GM21619 (cell line): Measurements from ENCODE around the gene CCNDBP1.
"Not testable (repeated sequence)": the region's sequence is repeated elsewhere in the genome, so short reads cannot be mapped to it uniquely, and the experiment has no call there.

ENCODE experiments used
- ATAC-seq: cut with Tn5 transposase; IDR thresholded peaks from one replicate; pipeline ENCODE4 v1.9.1; 2021; ENCODE audit not compliant: unreplicated experiment

CCNDBP1 gene

DNA sequence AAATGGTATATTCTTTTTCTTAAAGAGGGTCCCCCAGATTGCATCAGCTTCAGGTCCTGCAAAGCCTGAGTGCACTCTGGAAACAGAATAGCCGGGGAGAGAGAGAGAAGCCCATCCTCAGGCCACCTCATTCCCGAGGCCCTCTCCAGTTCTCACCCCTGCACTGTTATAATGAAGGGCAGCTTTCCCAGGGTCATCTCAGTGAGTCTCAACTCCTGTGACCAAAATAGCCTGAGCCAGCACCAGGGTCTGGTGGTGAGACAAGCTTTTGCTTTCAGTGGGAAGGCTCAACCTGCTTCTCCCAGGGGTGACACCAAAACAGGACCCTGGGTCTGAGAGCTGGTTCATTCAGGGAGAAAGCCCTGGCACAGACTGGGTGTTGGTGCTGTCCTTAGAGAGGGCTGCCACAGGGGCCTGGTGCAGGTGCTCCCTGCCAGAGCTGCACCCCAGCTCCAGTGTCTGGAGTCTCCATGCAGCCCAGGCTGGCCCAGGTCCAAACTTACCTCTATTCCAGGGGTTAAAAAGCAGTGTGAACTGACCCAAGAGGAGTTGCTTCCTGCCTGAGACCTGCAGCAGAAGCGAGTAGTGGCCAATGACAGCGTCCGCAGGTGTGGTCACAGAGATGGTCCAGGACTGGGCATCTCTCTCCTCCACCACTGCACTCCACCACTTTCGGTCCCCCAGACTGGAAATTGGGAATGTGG, 29.5 kb downstream of the CCNDBP1 start:
- ATAC-seq: no peak

DNA sequence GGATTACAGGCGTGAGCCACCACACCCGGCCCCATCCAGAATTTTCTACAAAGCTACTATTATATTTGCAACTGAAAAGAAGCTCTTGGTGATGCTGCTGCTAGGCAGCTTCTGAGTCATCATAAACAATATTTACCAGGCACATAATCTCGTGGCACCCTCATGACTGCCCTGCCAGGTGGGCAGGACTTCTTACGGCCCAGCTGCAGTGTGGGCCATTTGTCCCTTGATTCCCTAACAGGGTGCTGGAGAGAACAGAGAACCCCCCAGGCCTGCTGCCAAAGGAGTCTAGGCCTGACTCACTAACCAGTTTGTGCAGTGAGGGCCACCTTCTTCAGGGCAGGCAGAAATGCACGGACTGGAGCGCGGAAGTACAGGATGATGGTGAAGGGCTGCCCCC, 30.8 kb downstream of the CCNDBP1 start:
- ATAC-seq: no peak

- no peak for ATAC-seq
Observed at GRCh38 chr15:43218908-43219706, 33.9 kb downstream of the CCNDBP1 start.

- ATAC-seq: no peak
Observed at GRCh38 chr15:43219929-43220928, 35.0 kb downstream of the CCNDBP1 start.

DNA sequence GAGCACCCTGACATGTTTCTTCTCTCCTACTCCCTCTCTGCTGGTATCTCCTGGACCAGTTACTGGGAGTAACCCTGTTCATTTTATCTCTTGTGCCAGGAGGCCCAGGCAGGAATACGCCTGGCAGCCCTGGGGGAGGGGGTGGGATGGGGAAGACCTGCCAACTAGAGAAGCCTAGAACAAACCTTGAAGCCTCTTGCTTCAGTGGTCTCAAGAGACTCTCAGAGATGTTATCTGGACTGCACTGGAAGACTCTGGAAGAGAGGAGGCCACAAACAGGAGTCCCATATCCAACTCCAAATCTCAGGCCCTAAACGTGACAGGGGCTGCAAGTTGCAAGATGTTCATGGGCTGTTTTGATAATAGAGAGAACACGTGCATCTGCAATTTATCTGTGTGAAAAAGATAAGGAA, 35.8 kb downstream of the CCNDBP1 start, which contains the start of gene EPB42:
Gene EPB42, minus strand, starts transcription at position 28 of the 413 bp plus-strand sequence. CDS start 193 bp downstream, outside the sequence.
- ATAC-seq: no peak

DNA sequence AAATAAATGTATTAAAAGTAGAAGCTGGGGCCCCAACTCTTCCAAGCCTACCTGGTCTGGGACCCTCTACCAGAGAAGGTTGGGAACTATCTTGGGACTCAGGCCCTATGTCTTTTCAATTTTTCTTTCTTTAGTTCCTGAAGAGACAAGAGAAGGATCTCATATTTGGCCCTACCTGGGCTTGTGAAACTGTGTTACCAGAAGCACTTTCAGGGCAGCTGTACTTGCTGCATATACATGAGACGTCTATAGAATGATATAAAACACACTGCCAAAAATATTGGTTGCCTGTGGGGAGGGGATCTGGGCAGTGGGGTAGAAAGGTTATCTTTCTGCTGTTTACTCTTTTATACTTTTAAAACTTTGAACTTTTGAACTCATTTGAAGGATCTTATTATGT, 36.2 kb downstream of the CCNDBP1 start:
- ATAC-seq: no peak

- no peak for ATAC-seq
Observed at GRCh38 chr15:43225201-43225949, 40.2 kb downstream of the CCNDBP1 start.

- ATAC-seq: not testable (repeated sequence)
Observed at GRCh38 chr15:43225950-43226255, 40.7 kb downstream of the CCNDBP1 start.

DNA sequence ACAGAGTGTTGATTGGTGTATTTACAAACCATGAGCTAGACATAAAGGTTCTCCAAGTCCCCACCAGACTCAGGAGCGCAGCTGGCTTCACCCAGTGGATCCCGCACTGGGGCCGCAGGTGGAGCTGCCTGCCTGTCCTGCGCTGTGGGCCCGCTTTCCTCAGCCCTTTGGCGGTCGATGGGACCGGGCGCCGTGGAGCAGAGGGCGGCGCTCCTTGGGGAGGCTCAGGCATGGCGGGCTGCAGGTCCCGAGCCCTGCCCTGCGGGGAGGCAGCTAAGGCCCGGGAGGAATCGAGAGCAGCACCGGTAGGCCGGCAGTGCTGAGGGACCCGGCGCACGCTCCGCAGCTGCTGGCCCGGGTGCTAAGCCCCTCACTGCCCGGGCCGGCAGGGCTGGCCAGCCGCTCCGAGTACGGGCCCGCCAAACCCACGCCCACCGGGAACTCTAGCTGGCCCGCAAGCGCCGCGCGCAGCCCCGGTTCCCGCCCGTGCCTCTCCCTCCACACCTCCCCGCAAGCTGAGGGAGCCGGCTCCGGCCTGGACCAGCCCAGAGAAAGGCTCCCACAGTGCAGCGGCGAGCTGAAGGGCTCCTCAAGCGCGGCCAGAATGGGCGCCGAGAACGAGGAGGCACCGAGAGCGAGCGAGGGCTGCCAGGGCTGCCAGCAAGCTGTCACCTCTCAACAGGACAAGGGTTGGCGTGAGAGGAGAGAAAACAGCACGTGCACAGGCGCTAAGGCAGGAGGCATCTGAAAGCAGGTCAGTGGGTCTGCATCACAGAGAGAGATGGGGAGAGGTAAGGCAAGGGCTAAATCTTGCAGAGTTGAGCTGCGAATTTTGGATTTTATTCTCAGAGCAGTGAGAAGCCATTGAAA, 41.5 kb downstream of the CCNDBP1 start:
- ATAC-seq: no peak

DNA sequence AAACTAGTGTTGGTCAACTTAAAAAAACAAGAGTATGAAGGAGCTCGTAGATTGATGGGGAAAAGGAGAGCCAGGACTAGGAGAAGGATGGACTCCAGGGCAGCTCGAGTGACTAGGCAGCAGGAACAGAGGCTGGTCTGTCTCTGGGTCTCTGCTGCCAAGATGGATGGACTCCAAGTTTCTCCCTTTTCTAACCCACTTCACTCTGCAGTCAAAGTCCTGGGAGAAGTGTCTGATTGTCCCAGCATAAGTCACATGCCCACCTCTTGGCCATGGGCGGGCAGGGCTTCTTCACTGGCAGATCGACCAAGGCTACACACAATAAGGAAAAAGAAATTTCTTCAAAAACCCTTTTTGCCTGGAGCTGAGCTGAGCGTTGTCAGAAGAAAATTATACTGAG, 44.8 kb downstream of the CCNDBP1 start:
- ATAC-seq: no peak

GRCh38 chr15:43230640-43231115, 45.5 kb downstream of the CCNDBP1 start:
- ATAC-seq: no peak

GRCh38 chr15:43232289-43232874, 47.2 kb downstream of the CCNDBP1 start:
- no peak for ATAC-seq

DNA sequence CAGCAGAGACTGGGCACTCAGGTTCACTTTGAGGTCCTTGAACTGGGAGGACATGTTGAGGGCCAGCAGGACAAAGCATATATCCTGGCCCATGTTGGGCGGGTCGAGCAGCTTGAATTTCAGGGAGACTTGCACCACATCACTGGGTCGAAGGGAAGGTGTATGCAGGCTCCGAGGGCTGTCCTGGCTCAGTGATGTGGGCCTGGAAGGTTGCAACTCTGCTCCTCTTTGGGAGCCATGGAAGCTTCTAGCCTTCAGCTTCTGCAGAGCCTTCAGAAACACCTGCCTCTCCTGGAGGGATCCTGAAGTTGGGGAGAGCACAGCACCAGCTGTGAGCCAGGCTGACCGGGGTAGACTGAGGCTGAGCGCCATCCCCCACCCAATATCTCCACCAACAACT, 50.3 kb downstream of the CCNDBP1 start:
- no peak for ATAC-seq

- ATAC-seq: no peak
Observed at GRCh38 chr15:43237842-43238470, 52.8 kb downstream of the CCNDBP1 start.

- ATAC-seq: no peak
Observed at GRCh38 chr15:43238671-43239131, 53.5 kb downstream of the CCNDBP1 start.

DNA sequence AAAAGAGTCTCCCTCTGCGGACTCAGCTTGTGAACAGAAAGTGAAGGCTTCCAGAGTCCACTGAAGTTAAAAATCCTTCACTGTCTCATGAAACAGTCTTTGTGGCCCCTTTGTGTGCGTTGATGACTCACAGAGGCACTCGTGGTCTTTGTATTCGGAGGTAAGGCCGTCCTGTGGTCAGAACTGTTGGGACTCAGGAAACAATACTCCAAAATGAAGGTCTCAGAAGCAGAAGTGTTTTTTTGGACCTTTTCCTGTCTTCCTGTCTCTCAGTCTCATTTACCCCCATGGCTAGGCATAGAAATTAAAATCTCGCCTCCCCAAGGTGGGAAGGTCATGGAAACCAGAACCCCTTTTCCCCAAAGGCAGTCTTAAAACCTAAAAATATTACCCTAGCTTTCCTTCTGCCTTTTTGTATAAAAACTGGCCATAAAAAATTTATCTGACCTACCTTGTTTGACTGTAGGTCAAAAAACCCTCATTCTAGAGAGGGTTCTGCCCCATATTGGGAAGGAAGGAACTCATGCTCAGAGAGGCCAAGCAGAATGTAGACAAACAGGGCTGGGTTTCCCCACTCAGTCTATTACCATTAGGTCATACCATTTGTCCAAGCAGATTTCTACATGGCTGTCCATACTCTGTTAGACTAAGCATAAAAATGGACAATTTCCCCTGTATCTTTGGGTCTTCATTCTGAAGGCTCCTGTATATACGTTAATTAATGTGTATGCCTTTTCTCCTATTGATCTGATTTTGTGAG, 54.7 kb downstream of the CCNDBP1 start:
- ATAC-seq: no peak

DNA sequence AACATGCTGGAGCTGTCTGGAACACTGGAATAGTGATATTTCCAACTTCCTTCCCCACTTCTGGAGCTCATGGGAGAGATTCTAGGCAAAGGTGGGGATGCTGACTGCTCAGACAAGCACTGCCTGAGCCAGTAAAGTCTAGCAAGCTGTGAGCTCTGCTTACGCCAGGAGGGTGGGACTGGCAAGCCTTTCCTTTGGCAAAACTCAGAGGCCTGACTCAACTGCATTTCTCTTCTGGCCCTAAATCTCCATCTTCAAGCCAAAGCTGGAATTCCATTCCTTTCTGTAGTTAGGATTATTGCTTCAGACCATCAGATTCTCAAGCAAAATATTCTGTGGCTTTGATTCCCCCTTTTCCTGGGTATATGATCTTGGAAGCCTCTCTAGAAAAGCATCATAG, 55.9 kb downstream of the CCNDBP1 start:
- ATAC-seq: no peak

- no peak for ATAC-seq
Observed at GRCh38 chr15:43242616-43243015, 57.4 kb downstream of the CCNDBP1 start.
